IPS-NIHi11 (cell line): ENCODE results near the gene RRAGD.

Experiments used
- DNase-seq: peaks from one replicate; pipeline ENCODE4 v3.0.0; 2012; ENCODE audit warnings: mixed read lengths, low spot score

The RRAGD gene, protein sequence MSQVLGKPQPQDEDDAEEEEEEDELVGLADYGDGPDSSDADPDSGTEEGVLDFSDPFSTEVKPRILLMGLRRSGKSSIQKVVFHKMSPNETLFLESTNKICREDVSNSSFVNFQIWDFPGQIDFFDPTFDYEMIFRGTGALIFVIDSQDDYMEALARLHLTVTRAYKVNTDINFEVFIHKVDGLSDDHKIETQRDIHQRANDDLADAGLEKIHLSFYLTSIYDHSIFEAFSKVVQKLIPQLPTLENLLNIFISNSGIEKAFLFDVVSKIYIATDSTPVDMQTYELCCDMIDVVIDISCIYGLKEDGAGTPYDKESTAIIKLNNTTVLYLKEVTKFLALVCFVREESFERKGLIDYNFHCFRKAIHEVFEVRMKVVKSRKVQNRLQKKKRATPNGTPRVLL

DNA sequence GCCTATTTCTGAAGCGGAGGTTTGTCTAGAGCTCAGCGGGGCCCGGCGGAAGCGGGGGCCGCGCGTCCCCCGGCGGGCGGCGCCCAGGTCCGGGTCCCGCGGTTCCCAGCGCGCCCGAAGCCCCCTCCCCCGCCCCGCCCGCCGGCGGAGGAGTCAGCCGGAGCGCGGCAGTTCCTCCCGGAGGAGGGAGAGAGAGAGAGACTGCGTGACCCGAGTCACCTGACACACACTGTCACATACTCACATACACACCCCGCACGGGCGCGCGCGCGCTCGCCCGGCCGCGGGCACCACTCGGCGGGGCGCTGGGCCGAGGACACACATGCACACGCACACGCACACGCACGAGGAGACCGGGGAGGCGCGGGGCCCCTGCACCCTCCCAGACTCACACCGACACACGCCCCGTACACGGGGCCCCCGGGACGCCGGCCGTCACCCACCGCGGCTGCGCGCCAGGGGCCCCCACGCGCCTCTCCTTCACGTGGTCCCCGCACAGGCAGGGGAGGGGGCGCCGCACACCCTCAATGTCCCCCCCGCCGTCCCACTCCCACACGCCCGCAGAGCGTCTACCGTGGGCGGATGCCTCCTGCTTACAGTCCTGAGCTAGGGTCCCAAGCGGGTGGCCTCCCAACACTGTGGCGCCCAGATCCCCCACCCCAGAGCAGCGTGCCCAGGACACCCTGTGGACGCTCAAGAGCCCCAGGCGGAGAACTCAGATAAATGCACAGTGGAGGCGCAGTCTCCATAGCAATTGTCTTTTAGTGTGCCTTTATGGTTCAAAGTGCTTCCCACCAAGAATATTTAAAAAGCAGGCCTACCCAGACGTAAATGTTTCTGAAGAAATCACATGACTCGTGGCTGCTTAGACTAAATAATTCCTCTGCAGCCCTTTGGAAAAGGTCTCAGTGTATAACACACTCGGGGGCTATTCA, at the start of gene RRAGD:
TSS of gene RRAGD (minus strand) at position 203 of the 935 bp plus-strand sequence. CDS start 280 bp downstream, outside the sequence.
- peak; percentile 82 for DNase-seq

DNA sequence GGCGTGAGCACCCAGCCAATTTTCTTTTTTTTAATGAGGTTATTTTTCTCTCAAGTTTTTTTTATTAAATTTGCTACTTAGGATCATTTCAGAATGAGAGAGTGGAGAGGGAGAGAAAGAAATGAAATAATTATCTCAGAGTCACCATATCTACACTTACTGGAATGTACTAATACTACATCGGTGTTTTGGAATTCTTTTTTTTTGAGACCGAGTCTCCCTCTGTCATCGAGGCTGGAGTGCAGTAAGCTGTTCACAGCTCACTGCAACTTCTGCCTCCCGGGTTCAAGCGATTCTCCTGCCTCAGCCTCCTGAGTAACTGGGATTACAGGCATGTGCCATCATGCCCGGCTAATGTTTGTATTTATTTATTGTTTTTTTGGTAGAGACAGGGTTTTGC, 48.6 kb upstream of the RRAGD start:
- no peak for DNase-seq

DNA sequence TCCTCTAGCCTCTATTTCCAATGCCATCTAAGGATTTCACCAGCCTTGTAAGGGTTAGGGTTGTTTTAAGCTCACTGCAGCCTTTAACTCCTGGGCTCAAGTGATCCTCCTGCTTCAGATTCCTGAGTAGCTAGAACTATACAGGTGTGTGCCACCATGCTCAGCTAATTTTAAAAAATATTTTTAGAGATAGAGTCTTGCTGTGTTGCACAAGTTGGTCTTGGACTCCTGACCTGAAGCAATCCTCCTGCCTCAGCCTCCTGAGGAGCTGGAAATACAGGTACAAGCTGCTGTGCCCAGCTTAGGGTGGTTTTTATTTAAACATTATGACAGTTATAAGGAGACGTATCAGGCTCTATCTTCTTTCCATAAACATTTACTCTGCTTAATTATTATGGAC, 47.4 kb upstream of the RRAGD start:
- DNase-seq: no peak

DNA sequence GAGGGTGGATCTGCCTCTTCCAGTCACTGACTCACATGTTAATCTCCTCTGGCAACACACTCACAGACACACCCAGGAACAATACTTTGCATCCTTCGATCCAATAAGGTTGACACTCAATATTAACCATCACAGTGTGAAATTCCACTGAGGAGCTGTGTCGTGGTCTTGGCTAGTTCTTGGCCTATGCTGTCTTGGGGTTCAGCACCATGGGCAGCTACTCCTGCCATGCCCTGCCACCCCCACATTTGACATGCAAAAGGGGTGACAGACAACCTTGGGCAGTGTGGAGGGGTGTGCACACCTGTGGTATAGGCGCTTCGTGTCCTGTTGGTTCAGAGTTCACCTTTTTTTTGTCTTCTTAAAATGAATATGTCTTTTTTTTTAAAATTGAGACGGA, 46.6 kb upstream of the RRAGD start:
- DNase-seq: no peak

DNA sequence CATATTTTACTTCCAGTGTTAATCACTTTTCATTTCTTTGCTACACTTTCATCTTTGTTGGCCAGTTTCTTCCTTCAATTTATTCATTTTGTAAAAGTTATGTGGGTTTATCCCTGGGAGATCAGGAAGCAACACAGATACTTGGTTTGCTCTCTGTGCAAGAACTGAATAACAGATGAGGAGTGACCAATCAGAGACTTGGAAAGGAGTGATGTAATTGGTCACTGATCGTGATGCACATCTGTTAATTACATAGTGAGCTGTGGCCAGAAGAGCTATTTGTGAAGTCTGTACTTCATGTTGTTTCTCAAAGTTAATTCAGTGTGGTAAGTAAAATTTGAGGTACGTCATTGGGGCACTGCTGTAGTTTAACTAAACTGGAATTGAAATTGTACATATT, 42.2 kb upstream of the RRAGD start:
- no peak for DNase-seq

DNA sequence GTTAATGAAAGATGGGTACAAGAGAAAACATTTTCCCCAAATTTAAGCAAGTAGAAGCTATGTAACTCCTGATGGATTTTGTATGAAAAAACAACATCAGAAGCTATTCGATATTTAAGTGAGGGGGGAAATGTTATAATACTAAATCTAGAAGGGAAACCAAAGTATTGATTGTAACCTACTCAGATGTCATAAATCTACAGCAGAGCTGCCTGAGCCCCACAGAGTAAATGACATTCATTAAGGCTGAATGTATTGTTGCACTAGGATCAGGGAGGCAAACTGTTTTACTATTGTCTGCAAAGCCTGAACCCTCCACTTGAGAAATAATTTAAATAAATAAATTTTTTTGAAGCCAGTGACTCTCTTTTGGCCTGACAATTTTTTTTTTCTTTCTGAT, 40.2 kb upstream of the RRAGD start:
- DNase-seq: no peak

DNA sequence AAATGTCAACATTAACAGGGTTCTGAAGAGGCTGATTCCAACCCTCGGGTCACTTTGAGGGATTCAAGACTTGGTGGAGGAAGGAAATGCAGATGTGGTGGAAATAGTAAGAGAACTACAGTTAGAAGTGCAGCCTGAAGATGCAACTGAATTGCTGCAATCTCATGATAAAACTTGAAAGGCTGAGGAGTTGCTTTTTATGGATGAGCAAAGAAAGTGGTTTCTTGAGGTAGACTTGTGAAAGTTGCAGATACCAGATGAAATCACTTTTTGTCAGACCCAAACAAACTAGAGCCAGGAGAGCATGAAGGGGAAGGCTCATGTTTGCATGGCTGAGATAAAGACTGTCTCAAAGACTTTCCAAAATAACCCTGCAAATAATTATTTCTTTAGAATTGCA, 37.1 kb upstream of the RRAGD start:
- DNase-seq: no peak

DNA sequence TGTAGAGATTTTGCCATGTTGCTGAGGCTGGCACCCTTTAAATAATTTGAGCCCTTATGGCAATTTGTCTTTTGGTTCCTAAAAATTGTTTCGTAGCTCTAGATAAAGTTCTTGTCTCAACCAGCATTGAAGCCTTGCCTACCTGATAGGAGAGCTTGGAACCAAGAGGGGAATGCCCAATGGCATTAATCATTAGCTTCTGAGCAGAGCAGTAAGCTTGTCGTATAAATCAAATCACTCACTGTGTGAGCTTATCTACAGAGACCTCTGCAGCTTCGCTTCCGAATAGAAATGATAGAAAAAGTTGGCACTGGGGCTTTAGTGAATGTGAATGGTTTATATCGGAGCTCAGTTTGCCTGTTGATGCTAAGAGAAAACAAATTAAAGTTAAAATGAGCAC, 31.6 kb upstream of the RRAGD start:
- no peak for DNase-seq

DNA sequence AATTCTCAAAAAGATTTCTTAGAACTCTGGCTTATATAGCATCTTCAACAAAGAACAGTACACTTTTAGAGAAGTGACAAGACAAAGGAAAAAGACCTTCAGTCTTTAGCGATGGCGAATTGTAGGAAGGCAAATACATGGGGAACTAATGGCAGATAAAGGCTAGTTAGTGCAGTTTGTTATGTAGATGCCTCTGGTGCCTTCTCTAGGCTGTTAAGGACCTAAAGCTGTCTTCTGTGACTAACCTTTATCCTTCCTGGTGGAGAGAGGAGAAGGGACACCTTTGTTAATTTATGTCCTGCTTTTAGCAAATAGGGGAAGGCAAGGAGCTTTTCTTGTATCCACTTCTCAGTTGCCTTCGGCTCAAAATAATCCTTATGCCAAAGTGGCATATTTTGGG, 28.1 kb upstream of the RRAGD start:
- no peak for DNase-seq

DNA sequence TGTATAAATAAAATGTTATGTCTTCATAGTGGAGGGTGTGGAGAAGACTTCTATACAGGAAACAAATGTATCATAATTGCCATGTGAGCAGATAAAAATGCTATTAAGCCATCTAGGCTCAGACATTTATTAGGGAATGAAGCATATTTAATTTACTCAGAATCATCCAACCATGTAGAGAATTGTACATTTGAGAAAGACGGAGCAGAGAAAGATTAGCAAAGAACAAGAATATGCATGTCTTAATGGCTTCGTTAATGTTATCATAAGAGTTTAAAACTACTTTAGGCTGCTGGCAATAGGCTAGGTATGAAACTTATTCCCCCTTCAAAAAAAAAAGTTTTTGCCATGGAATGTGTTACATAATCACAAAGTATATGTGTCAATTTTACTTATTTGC, 26.9 kb upstream of the RRAGD start:
- DNase-seq: no peak

DNA sequence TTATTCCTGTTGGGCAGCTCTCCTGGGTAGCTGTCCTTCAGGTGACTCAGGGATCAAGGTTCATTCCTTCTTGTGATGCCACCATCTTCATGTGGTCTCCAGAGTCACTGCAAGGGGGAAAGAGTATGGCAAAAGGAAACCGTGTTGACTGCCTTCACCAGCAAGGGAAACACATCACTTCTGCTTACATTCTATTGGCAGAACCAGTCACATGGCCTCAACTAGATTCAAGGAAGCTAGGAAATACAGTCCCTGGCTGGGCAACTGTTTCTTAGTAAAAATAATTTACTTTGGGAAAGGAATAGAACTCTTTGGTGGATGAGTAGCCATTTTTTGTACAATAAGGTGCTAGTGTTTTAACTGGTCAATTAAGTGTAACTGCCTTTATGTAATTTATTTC, 26.2 kb upstream of the RRAGD start:
- DNase-seq: no peak

DNA sequence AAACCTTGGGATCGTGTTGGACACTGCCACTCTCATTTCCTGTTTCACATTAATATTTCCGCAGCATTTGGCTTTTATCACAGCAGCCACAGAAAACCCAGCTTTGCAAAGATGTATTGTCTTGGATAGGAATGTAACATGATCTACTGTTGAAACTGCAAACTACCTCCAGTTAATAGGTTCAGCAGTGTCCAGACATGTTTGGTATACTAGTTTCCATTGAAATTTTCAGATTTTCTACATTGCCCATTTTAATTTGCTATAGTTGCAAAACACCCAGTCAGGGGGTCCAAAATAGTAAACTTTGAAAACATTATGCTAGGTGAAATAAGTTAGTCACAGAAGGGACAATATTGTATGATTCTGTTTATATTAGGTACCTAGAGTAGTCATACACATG, 24.2 kb upstream of the RRAGD start:
- no peak for DNase-seq

DNA sequence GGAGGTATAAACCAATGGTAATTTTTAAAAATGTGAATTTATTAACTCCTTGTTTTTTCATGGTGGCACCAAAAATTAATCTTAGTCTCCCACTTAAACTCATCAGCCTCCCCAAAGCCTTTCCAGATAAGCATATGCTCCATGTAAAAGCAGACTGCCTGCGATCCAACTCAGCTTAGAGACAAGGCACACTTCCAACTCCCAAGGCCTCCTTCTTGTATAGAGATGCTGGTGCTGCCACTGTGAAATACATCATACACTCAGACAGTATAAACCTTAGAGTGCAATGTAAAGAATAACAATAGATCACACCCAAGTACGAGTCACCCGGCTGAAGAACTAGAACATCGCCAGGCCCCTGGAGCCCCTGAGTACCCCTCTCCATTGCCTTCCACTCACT, 22.9 kb upstream of the RRAGD start:
- DNase-seq: no peak

DNA sequence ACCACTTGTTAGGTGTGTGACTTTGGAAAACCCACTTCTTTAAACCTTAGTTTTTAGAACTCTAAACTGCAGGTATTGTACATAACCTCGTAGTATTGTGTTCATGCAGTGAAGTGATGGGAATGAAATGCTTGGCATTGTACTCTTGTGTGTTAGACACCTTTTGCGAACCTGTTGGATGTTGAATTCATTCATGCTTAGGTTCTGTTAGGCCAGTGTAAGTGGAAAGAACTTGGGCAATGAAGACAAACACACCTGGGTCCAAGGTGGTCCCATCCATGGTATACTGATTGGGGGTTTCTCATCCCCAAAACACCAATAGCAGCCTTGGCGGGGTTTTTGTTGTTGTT, 22.1 kb upstream of the RRAGD start:
- DNase-seq: no peak

DNA sequence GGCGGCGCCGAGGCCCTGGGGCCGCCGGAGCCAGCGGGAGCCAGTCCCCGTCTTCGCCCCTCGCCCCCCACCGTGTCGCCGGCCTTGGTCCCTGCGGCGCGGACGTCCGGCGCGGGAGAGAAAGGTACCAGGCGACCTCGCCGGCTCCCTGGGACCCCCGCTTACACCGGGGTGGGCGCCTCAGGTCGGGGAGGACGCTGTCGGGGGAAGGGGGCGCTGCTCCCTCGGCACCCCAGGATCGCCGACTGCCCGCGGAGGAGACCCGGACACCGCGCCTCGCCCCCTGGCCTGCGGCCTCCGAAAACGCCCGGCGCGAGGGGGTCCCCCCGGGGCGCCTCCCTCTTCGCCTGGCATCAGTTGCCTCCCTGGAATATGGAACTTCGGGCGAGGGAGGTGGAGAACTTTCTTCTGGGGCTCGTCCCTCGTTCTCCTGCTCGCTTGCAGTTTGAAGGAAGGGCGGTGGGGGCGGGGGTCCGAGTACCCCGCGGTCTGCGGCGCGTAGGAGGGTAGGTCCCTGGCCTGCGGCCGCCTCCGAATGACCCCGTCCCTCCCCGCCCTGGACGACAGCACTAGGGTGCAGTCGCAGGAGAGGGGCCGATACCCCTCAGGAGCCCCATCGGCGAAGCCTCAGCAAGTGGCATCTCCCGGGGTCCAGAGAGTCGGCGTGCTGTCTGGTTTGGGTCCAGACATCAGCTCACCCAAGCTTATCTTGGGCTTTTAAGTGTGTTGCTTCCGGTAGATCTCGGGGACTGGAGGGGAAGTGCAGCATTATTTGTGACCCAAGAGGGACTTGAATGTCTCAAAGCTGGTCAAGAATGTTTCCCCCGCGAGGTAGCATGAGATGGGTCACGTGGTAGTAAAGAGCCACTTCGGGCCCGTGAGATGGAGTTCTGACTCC, 21.4 kb upstream of the RRAGD start:
- peak; percentile 51 for DNase-seq

DNA sequence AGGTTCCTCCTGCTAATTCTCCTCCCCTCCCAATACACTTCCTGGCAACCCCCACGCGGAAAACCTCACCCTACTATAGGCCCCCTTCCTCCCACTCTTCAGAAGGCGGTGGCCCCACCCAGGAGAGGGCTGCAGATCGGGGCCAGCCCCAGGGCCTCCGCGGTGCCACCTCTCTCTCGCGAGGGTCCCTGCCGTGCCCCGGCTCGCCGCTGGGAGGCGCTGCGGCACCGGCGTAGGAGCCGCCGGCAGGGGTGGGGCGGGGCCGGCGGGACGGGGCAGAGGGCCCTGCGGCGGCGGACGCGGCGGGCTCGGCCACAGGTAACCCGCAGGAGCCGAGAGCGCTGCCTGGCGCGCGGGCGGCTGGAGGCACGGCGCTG, 20.8 kb upstream of the RRAGD start, which contains the start of gene ANKRD6:
TSS of gene ANKRD6 (plus strand) at position 278 of the 377 bp plus-strand sequence. CDS start 133,825 bp downstream, outside the sequence.
- peak; percentile 97 for DNase-seq

DNA sequence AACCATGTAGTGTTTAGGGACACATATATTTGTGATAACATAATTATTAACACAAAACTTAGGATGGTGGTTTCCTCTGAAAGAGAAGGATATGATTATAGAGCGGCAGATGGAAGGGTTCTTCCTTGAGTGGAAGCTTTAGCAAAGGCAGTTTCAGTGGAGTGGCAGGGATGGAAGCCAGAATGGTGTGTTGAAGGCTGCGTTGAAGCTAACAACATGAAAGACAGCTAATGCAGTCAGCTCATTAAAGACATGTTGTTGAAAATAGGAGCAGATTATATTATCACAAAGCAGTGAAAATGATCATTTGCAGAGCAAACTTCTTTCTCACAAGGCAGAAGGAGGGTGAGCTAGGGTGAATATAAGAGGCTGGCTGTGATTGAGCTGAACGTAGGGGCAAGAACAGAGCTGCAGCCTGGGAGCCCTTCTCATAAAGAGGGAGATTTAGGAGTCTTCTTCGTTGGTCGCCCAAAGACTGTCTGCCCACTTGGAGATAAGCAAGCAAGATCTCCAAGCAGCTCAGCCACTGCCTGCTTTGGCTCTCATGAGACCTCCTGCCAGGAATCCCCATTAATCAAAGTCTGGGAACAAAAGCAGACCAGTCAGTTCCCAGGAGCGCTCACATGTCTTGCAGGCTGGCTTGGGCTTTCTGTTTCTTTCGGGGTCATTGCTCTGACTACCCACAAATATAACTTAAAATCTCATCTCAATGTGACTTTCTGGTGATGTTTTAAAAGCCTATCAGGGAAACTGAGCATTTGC, 18.3 kb upstream of the RRAGD start:
- DNase-seq: peak; percentile 59

DNA sequence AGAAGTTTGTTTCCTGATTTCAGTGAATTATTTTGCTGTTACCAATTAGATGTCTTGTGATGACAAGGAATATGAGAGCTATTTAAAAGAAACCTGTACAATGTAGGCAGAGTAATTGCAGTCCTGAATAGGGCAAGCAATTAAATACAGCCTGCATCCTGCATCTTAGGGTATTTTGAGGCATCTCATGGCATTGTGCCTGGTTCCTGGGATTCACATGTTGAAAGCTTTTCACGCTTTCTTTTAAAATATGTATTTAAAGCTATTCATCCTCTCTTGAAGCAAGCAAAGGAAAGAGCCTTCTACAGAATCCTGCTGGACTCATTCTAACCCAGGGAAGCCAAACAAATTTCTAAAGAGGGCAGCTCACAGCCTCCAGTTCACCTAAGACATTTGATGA, 4.7 kb upstream of the RRAGD start:
- no peak for DNase-seq

DNA sequence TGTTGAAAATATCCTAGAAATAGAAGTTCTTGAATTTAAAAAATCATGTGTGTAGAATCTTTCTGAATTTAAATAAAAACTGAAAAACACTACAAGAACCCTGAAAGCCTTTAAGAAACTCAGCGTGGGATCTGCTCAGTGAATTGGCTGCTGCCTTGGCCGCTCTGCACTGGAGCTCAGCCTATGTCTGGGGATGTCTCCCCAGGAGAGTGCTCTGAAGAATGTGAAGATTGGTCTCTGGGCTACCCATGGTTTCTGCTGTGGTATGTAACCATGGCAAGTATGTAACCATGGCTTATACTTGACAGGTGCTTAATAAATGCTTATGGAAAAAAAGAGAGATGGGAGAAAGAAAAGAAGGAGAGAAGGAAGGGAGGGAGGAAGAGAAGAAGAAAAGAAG, 3.1 kb upstream of the RRAGD start:
- DNase-seq: no peak

DNA sequence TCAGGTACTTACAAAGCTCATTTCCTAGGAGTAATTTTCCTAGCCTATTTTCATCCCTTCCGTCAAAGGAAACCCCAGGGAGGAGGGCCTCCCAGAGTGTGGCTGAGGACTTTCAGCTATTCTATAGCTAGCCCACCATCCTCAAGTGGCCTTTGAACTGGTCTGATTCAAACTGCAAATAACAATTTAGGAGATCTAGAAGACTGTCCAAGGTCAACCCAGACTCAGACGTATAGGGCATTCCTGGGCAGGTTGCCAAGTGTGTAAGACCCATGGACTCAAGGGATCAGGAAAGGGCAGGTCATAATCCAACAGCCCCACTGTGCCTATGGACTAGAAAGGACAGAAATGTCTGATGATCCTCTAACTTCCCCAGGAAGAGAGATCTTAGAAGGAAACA, 2.1 kb upstream of the RRAGD start:
- DNase-seq: no peak

DNA sequence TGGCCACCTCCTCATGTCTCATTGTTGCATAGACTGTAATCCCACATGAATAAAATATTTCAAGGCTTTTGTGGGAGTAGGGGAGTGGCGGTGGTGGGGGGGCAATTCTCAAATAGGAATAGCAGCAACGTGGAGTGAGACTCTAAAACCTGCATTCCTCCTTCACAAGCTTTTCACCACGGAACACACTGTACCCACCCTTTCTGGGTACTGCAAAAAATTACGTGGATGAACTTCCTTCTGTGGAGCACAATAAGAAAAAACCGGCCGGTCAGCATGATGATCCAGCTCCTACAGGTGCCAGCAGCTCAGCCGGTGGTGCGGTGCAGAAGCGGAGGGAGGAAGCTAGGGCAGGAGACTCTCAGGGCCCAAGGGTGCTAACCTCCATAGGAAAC, 930 bp upstream of the RRAGD start:
- DNase-seq: no peak
